Cardiac muscle cell (in vitro differentiated cells and primary cell): ENCODE data around the gene ZYG11A. TPM values are rescaled to one million over a fixed set of nuclear protein-coding genes. Genes with fewer than 3 reads are reported as not detected.

Source experiments
- DNase-seq, 2 donors: peaks; one replicate each; pipeline versions ENCODE4 v3.0.0 to v3.0.0-alpha.2; 2010 to 2017; ENCODE audit warnings: low read depth in 1 of 2, low spot score in 1 of 2
- H3K27ac ChIP-seq: fragments of 200-600 bp; sonication (generic); 2 replicates; pipeline ENCODE4 v1.5.1; 2016
- H3K27me3 ChIP-seq: fragments of 200-600 bp; sonication (generic); 2 replicates; pipeline ENCODE4 v1.6.0; 2016; ENCODE audit warnings: control low read depth
- H3K36me3 ChIP-seq: fragments of 200-600 bp; sonication (generic); 2 replicates; pipeline ENCODE4 v1.5.1; 2016; ENCODE audit warnings: control low read depth
- H3K4me1 ChIP-seq: fragments of 200-600 bp; sonication (generic); 2 replicates; pipeline ENCODE4 v1.8.1; 2017; ENCODE audit warnings: low read depth, mild to moderate bottlenecking, mixed run types
- H3K4me3 ChIP-seq: fragments of 200-600 bp; sonication (generic); 2 replicates; pipeline ENCODE4 v1.5.1; 2016; ENCODE audit warnings: mild to moderate bottlenecking
- H3K9me3 ChIP-seq: fragments of 200-600 bp; sonication (generic); 2 replicates; pipeline ENCODE4 v1.5.1; 2017; ENCODE audit warnings: low read depth, mild to moderate bottlenecking, control low read depth
- CTCF ChIP-seq: IDR thresholded peaks from 2 replicates; pipeline ENCODE4 v1.5.1; 2012; ENCODE audit warnings: low read depth, mild to moderate bottlenecking, low read length
- polyA plus RNA-seq: library from polyadenylated mRNA; unstranded; fragments of >200 nt; fragmentation: Nextera tagmentation; extraction: Ambion mirVana; gene quantifications from 2 replicates; pipeline ENCODE4 v1.2.1, GENCODE V29; 2016
- total RNA-seq: library from RNA; depleted of rRNA; stranded (reverse); fragments of >200 nt; gene quantifications from 2 replicates; pipeline ENCODE4 v1.2.3, GENCODE V29; 2016

The ZYG11A gene
- total and polyA plus RNA-seq, 2 experiments from 2014 or later: 0.04 to 0.06 TPM

GRCh38 chr1:52904208-52904926 is 61.8 kb downstream of the ZYG11A start:
- Histone ChIP-seq H3K36me3 (no peaks in the 10 kb centered on the region), H3K27me3 (no peaks in the 10 kb centered on the region)
- TF ChIP-seq CTCF: no peak

GRCh38 chr1:52904927-52905698 is 62.6 kb downstream of the ZYG11A start:
- DNase-seq: peak; percentile 33 to 69
- Histone ChIP-seq H3K4me3 (no peak overlapping the region), H3K4me1 (peaks cover 15% of the 10 kb centered on the region), H3K27me3 (no peaks in the 10 kb centered on the region), H3K27ac (peak overlapping the region; percentile 83), H3K9me3 (no peaks in the 10 kb centered on the region), H3K36me3 (no peaks in the 10 kb centered on the region)
- TF ChIP-seq CTCF: peak; percentile 47

More at GRCh38 chr1:52904208-52904926, 61.8 kb downstream of the ZYG11A start:
- Histone ChIP-seq H3K4me1 (peaks cover 15% of the 10 kb centered on the region), H3K27ac (peak overlapping the region; percentile 83), H3K9me3 (no peaks in the 10 kb centered on the region), H3K4me3 (no peak overlapping the region)
- no peak for DNase-seq

- H3K27me3 ChIP-seq: no peaks in the 10 kb centered on the region
Observed at GRCh38 chr1:52906135-52906603, 63.6 kb downstream of the ZYG11A start.

GRCh38 chr1:52907068-52907811 is 64.7 kb downstream of the ZYG11A start:
- H3K27ac ChIP-seq: no peak overlapping the region
- H3K4me3 ChIP-seq: no peak overlapping the region
- no peak for DNase-seq
- H3K9me3 ChIP-seq: no peaks in the 10 kb centered on the region
- H3K27me3 ChIP-seq: no peaks in the 10 kb centered on the region
- H3K4me1 ChIP-seq: peaks cover 15% of the 10 kb centered on the region
- TF ChIP-seq CTCF: no peak
- no peaks in the 10 kb centered on the region for H3K36me3 ChIP-seq

More at GRCh38 chr1:52906135-52906603, 63.6 kb downstream of the ZYG11A start:
- DNase-seq: no peak
- Histone ChIP-seq H3K4me1 (peaks cover 15% of the 10 kb centered on the region), H3K27ac (peak overlapping the region; percentile 83), H3K4me3 (no peak overlapping the region), H3K36me3 (no peaks in the 10 kb centered on the region), H3K9me3 (no peaks in the 10 kb centered on the region)
- no peak for TF ChIP-seq CTCF

GRCh38 chr1:52907812-52908153 is 65.2 kb downstream of the ZYG11A start:
- H3K27ac ChIP-seq: no peak overlapping the region
- no peak for DNase-seq
- H3K4me1 ChIP-seq: peaks cover 15% of the 10 kb centered on the region
- H3K4me3 ChIP-seq: no peak overlapping the region
- no peaks in the 10 kb centered on the region for H3K27me3 ChIP-seq
- no peaks in the 10 kb centered on the region for H3K36me3 ChIP-seq
- TF ChIP-seq CTCF: no peak
- no peaks in the 10 kb centered on the region for H3K9me3 ChIP-seq
